ENCODE results near the gene GPANK1. TPM values are rescaled to one million over a fixed set of nuclear protein-coding genes. Genes with fewer than 3 reads are reported as not detected.
A peak's percentile ranks its signal among the peaks of the same experiment; 100 is the strongest.

Gene GPANK1
- total and polyA plus RNA-seq, 9 of the 15 experiments (the other 6 are each of a cell fraction or from before 2014, with no cell fraction given) = 32.2 to 111 (median 46.3) TPM

DNA sequence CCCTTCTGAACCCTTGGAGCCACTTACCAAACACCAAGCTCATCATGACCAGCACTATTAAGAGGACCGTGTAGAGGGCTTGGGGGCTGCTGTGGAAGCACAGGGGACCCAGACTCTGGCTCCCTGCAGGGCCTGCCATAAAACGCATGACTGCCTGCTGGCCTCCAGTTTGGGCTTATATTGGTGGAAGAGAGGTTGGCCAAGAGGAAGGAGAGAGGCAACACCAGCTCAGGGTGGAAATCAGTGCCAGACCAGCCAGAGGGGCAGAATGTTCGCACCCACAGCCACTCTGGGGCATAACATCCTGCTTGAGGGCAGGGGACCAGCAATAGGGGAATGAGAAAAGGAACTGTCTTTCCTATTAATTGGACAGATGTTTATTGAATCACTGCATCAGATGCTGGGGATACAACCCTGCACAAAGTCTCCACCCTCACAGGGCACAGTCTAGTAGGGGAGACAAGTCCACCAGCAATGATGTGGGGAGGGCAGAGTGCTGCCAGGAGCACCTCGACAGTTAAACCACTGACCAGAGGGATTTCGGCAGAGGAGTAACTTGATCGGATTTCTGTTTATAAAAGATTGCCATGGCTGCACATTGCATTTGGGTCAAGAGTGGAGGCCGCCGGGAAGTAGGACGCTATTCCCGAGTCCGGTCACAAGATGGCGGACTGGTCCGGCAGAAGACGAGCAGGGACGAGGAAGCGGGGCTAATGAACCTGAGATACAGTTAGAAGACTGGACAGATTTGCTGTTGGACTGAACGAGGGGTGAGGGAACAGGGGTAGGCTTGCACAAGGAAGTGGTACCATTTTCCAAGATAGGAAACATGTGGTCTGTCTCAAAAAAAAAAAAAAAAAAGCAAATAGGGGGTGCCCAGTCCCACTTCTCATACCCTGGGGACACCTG is 15.7 kb upstream of the GPANK1 start, which contains the start of gene LY6G5C (continued):
- TF ChIP-seq, protein P1, sequence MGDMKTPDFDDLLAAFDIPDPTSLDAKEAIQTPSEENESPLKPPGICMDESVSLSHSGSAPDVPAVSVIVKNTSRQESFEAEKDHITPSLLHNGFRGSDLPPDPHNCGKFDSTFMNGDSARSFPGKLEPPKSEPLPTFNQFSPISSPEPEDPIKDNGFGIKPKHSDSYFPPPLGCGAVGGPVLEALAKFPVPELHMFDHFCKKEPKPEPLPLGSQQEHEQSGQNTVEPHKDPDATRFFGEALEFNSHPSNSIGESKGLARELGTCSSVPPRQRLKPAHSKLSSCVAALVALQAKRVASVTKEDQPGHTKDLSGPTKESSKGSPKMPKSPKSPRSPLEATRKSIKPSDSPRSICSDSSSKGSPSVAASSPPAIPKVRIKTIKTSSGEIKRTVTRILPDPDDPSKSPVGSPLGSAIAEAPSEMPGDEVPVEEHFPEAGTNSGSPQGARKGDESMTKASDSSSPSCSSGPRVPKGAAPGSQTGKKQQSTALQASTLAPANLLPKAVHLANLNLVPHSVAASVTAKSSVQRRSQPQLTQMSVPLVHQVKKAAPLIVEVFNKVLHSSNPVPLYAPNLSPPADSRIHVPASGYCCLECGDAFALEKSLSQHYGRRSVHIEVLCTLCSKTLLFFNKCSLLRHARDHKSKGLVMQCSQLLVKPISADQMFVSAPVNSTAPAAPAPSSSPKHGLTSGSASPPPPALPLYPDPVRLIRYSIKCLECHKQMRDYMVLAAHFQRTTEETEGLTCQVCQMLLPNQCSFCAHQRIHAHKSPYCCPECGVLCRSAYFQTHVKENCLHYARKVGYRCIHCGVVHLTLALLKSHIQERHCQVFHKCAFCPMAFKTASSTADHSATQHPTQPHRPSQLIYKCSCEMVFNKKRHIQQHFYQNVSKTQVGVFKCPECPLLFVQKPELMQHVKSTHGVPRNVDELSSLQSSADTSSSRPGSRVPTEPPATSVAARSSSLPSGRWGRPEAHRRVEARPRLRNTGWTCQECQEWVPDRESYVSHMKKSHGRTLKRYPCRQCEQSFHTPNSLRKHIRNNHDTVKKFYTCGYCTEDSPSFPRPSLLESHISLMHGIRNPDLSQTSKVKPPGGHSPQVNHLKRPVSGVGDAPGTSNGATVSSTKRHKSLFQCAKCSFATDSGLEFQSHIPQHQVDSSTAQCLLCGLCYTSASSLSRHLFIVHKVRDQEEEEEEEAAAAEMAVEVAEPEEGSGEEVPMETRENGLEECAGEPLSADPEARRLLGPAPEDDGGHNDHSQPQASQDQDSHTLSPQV (IDR thresholded peaks at IDR 0.05) = no peak
- no peak for TF ChIP-seq SNIP1 (IDR thresholded peaks at IDR 0.05; ENCODE audit: low read depth)
- no peak for TF ChIP-seq ZNF311 (CRISPR knock-in tag; IDR thresholded peaks at IDR 0.05)
- TF ChIP-seq GTF2F1 (IDR thresholded peaks at IDR 0.05; ENCODE audit: low read depth, low read length) = no peak
- TF ChIP-seq, protein P2, sequence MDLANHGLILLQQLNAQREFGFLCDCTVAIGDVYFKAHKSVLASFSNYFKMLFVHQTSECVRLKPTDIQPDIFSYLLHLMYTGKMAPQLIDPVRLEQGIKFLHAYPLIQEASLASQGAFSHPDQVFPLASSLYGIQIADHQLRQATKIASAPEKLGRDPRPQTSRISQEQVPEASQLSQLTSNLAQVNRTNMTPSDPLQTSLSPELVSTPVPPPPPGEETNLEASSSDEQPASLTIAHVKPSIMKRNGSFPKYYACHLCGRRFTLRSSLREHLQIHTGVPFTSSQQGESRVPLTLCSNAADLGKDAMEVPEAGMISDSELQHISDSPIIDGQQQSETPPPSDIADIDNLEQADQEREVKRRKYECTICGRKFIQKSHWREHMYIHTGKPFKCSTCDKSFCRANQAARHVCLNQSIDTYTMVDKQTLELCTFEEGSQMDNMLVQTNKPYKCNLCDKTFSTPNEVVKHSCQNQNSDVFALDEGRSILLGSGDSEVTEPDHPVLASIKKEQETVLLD (IDR thresholded peaks at IDR 0.05) = 0 out of 2 replicates have a peak, but pooled peaks have one; percentile 30
- TF ChIP-seq TBP (optimal IDR thresholded peaks at IDR 0.05; ENCODE audit: low read depth, low read length) = peak; percentile 32
- no peak for TF ChIP-seq RUNX1 (IDR thresholded peaks at IDR 0.05; ENCODE audit: low read depth)
- 0 out of 2 replicates have a peak, but pooled peaks have one; percentile 20 for TF ChIP-seq BHLHE40 (IDR thresholded peaks at IDR 0.05; ENCODE audit: low read length)
- no peak for TF ChIP-seq ZNF24 (IDR thresholded peaks at IDR 0.05)
- TF ChIP-seq, protein P3, sequence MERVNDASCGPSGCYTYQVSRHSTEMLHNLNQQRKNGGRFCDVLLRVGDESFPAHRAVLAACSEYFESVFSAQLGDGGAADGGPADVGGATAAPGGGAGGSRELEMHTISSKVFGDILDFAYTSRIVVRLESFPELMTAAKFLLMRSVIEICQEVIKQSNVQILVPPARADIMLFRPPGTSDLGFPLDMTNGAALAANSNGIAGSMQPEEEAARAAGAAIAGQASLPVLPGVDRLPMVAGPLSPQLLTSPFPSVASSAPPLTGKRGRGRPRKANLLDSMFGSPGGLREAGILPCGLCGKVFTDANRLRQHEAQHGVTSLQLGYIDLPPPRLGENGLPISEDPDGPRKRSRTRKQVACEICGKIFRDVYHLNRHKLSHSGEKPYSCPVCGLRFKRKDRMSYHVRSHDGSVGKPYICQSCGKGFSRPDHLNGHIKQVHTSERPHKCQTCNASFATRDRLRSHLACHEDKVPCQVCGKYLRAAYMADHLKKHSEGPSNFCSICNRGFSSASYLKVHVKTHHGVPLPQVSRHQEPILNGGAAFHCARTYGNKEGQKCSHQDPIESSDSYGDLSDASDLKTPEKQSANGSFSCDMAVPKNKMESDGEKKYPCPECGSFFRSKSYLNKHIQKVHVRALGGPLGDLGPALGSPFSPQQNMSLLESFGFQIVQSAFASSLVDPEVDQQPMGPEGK (CRISPR knock-in tag; IDR thresholded peaks at IDR 0.05; ENCODE audit: borderline replicate concordance) = no peak
- TF ChIP-seq DACH1 (IDR thresholded peaks at IDR 0.05; ENCODE audit: partially characterized antibody) = no peak
- no peak for TF ChIP-seq POLR2B (IDR thresholded peaks at IDR 0.05; ENCODE audit: low read depth, partially characterized antibody)
- TF ChIP-seq, protein P4, sequence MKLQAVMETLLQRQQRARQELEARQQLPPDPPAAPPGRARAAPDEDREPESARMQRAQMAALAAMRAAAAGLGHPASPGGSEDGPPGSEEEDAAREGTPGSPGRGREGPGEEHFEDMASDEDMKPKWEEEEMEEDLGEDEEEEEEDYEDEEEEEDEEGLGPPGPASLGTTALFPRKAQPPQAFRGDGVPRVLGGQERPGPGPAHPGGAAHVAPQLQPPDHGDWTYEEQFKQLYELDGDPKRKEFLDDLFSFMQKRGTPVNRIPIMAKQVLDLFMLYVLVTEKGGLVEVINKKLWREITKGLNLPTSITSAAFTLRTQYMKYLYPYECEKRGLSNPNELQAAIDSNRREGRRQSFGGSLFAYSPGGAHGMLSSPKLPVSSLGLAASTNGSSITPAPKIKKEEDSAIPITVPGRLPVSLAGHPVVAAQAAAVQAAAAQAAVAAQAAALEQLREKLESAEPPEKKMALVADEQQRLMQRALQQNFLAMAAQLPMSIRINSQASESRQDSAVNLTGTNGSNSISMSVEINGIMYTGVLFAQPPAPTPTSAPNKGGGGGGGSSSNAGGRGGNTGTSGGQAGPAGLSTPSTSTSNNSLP (IDR thresholded peaks at IDR 0.05; ENCODE audit: borderline replicate concordance, low read depth, low read length) = 0 out of 2 replicates have a peak, but pooled peaks have one; percentile 41
- no peak for TF ChIP-seq CHD1 (IDR thresholded peaks at IDR 0.05; ENCODE audit: low read length)
- no peak for TF ChIP-seq SRSF3 (IDR thresholded peaks at IDR 0.05; ENCODE audit: insufficient read depth, low read length)
- TF ChIP-seq HIVEP1 (CRISPR knock-in tag; IDR thresholded peaks at IDR 0.05) = no peak
- TF ChIP-seq ZNF699 (CRISPR knock-in tag; IDR thresholded peaks at IDR 0.05; ENCODE audit: insufficient replicate concordance) = no peak
- no peak for TF ChIP-seq ZNF316 (IDR thresholded peaks at IDR 0.05)
- peak; percentile 35; the same call in 1 of the 2 replicates for TF ChIP-seq NR1H2 (CRISPR knock-in tag; IDR thresholded peaks at IDR 0.05)
